Subcutaneous abdominal adipose tissue (tissue), 5 donors: ENCODE data around the gene OR5K1.

Source experiments
- H3K27ac ChIP-seq: one replicate; pipeline ENCODE4 v1.7.0; 2013; ENCODE audit warnings: low read depth, mild to moderate bottlenecking, inconsistent platforms, low read length, moderate library complexity
- H3K27me3 ChIP-seq, 5 donors: one replicate each; pipeline ENCODE4 v1.7.0; 2013; ENCODE audit warnings: low read length in 5 of 5, inconsistent platforms in 1 of 5; ENCODE audit not compliant: control insufficient read depth in 5 of 5, insufficient read depth in 4 of 5
- H3K36me3 ChIP-seq, 5 donors: one replicate each; pipeline ENCODE4 v1.7.0; 2013; ENCODE audit warnings: low read length in 5 of 5; ENCODE audit not compliant: control insufficient read depth in 5 of 5, insufficient read depth in 5 of 5
- H3K4me1 ChIP-seq, 5 donors: one replicate each; pipeline ENCODE4 v1.7.0; 2013; ENCODE audit warnings: low read length in 5 of 5, mild to moderate bottlenecking in 3 of 5, moderate library complexity in 1 of 5; ENCODE audit not compliant: control insufficient read depth in 5 of 5, insufficient read depth in 5 of 5
- H3K4me3 ChIP-seq, 5 donors: one replicate each; pipeline ENCODE4 v1.7.0; 2013; ENCODE audit warnings: low read length in 5 of 5, low read depth in 1 of 5
- H3K9ac ChIP-seq, 5 donors: one replicate each; pipeline ENCODE4 v1.7.0; 2013; ENCODE audit warnings: low read length in 5 of 5, mild to moderate bottlenecking in 4 of 5, moderate library complexity in 3 of 5
- H3K9me3 ChIP-seq, 5 donors: one replicate each; pipeline ENCODE4 v1.7.0; 2013; ENCODE audit warnings: low read length in 5 of 5; ENCODE audit not compliant: control insufficient read depth in 5 of 5
- donor health status: healthy.
- donor health status: healthy.
- donor health status: healthy.
- donor health status: healthy.
- donor health status: healthy.

Gene OR5K1

DNA sequence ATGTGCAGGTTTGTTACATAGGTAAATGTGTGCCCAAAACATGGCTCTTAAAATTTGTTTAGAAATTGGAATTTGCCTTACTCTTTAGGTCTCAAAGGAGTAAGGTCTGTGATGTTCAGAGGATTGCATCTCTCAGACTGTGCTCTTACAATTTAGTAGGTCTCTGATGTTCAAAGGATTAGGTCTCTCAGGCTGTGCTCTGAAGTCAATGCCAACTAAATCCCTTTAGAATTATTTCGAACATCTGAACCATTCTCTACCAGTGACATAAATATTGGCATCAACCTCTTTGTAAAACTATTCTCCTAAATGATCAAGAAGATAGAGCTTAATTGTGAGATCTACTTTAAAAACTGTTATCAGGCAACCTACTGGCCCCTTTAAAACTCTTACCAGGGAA, at the start of gene OR5K1:
OR5K1 (plus strand) TSS at position 301 of the 400 bp plus-strand sequence. CDS start 6,376 bp downstream, outside the sequence.
- Histone ChIP-seq H3K4me1 (no peaks in the 10 kb centered on the region), H3K9ac (no peak within 1 kb of the TSS), H3K4me3 (no peak within 1 kb of the TSS), H3K36me3 (no peaks in the 10 kb centered on the region), H3K27ac (no peak within 1 kb of the TSS), H3K9me3 (peaks cover 0 to 4% (median 0%) of the 10 kb centered on the region in 5 donors), H3K27me3 (no peaks in the 10 kb centered on the region)

DNA sequence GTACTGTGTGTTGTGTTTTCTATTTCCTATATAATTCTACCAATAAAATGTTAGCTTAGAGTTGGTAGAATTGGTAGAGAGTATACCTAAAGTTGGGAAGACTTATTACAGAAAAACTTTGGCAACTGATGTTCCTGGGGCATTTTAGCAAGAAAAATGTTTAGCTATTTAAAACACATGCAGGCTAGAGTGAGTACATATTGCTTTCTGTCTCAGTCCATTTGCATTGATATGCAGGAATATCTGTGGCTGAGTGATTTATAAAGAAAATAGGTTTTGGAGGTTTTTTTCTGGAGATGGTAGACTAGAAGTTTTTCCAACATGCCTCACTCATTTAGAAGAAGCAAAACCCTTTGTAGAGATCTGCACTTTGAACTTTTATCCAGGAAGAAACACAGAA, 30.4 kb upstream of the OR5K1 start:
- no peaks in the 10 kb centered on the region for H3K27me3 ChIP-seq
- peaks cover 11 to 30% (median 20%) of the 10 kb centered on the region in 5 donors for H3K9me3 ChIP-seq
- no peaks in the 10 kb centered on the region for H3K36me3 ChIP-seq
- no peak overlapping the region for H3K4me3 ChIP-seq
- no peaks in the 10 kb centered on the region for H3K4me1 ChIP-seq
- no peak overlapping the region for H3K9ac ChIP-seq
- no peak overlapping the region for H3K27ac ChIP-seq

DNA sequence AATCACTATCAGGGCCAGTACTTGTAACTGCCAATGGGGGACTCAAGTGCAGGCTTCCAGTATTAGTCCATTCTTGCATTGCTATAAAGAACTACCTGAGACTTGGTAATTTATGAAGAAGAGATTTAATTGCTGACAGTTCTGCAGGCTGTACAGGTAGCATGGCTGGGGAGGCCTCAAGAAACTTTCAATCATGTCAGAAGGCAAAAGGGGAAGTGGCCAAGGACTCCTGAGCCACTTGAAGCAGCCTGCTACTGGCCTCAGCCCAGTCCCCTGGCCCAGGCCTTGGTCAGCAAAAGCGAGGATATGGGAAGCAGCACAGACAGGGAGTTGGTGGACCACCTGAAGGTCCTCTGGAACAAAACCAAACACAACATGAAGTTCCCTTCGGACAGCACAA, 29.2 kb upstream of the OR5K1 start:
- Histone ChIP-seq H3K27me3 (no peaks in the 10 kb centered on the region), H3K4me3 (no peak overlapping the region), H3K9me3 (peaks cover 8 to 18% (median 12%) of the 10 kb centered on the region in 5 donors), H3K4me1 (no peaks in the 10 kb centered on the region), H3K9ac (no peak overlapping the region), H3K27ac (no peak overlapping the region), H3K36me3 (no peaks in the 10 kb centered on the region)

DNA sequence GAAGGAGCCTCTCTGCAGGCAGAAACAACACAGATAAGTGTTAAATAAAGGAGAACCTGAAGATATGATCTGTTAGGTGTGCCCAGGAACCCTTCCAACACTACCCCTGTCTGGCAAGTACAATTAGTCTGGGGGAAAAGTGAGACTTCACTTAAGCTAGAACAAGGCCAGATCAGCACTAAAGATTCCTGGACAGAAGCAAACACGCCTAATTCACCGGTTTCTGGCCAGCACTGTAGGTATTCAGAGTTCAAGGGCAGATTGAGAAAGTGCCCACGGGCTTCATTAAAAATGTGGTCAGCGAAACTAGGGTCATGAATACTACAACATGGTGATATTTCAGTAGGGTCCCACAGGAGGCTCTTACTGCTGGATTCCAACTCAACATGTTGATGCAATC, 28.6 kb upstream of the OR5K1 start:
- H3K9me3 ChIP-seq = peaks cover 4 to 12% (median 6%) of the 10 kb centered on the region in 5 donors
- H3K27me3 ChIP-seq = no peaks in the 10 kb centered on the region
- H3K4me3 ChIP-seq = no peak overlapping the region
- no peak overlapping the region for H3K9ac ChIP-seq
- H3K4me1 ChIP-seq = no peaks in the 10 kb centered on the region
- H3K36me3 ChIP-seq = no peaks in the 10 kb centered on the region
- H3K27ac ChIP-seq = no peak overlapping the region

DNA sequence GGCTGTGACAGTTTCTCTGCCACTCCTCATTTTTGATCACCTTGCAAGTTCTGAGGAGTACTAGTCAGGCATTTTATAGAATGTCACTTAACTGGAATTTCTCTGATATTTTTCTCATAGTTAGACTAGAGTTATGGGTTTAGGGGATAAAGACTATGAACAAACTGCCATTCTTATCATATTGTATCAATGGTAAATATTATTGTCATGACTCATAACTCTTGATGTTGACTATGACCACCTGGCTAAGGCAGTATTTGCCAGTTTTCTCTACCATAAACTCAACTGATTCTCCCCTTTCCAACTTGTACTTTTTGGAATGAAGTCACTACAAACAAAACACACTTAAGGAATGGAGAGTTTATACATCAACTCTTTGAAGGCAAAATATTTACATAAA, 22.7 kb upstream of the OR5K1 start:
- H3K36me3 ChIP-seq = no peaks in the 10 kb centered on the region
- no peaks in the 10 kb centered on the region for H3K9me3 ChIP-seq
- no peak overlapping the region for H3K27ac ChIP-seq
- no peak overlapping the region for H3K9ac ChIP-seq
- no peak overlapping the region for H3K4me3 ChIP-seq
- no peaks in the 10 kb centered on the region for H3K27me3 ChIP-seq
- no peaks in the 10 kb centered on the region for H3K4me1 ChIP-seq

DNA sequence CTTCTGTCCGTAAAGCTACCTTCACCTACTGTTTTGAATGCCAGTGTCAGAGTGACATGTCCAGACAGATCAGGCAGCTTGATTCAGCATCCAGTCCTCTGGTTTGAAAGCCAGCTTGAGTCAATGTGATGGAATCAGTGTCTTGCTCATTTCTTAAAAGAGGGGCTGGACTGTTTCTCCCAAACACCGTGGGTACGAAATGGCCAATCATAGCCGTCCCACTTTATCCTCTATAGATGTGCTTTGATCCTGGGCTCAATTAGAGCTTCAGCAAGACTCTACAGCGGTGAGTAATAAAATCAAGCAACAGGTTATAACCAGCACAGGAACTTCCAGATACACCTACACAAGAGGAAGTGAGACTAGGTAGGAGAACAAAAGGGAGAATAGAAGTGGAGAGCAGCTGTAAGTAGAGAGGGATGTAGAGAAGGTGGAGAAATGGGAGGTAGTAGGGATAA, 17.0 kb upstream of the OR5K1 start:
- H3K36me3 ChIP-seq = no peaks in the 10 kb centered on the region
- H3K4me3 ChIP-seq = no peak overlapping the region
- H3K4me1 ChIP-seq = no peaks in the 10 kb centered on the region
- H3K9ac ChIP-seq = no peak overlapping the region
- H3K9me3 ChIP-seq = no peaks in the 10 kb centered on the region
- no peak overlapping the region for H3K27ac ChIP-seq
- no peaks in the 10 kb centered on the region for H3K27me3 ChIP-seq

DNA sequence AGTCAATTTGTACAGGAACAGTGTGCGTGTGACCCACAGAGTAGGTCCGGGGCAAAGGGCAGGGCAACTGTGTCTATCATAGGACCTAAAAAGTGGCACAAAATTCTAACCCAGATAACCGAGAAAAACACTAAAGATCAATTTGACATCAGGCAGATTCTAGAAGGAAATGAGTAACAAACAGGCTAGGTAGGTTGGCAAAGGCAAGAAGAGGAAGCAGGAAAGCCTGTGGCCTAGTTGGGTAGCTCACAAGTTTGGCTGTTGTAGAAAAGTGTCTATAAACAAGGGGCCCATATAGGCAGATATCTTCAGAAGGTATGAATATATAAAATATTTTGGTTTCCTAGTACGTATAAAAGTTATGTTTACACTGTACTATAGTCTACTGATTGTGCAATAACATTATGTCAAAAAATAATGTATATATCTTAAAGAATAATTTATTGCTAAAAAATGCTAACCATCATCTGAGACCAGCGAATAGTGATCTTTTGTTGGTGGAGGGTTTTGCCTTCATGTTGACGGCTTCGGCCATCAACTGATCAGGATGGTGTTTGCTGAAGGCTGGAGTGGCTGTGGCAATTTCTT, 13.3 kb upstream of the OR5K1 start:
- H3K9me3 ChIP-seq = no peaks in the 10 kb centered on the region
- H3K27ac ChIP-seq = no peak overlapping the region
- no peaks in the 10 kb centered on the region for H3K27me3 ChIP-seq

DNA sequence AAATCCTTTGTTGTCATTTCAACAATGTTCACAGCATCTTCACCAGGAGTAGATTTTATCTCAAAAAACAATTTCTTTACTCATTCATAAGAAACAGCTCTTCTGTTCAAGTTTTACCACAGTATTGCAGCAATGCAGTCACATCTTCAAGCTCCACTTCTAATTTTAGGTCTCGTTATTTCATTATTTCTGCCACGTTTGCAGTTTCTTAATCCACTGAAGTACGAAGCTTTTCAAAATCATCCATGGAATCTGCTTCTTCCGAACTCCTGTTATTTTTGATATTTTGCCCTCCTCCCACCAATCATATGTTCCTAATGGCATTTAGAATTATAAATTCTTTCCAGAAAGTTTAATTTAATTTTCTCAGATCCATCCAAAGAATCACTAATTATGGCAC, 12.6 kb upstream of the OR5K1 start:
- Histone ChIP-seq H3K36me3 (no peaks in the 10 kb centered on the region), H3K4me3 (no peak overlapping the region), H3K9ac (no peak overlapping the region), H3K9me3 (no peaks in the 10 kb centered on the region), H3K27ac (no peak overlapping the region), H3K4me1 (no peaks in the 10 kb centered on the region), H3K27me3 (no peaks in the 10 kb centered on the region)

More for the DNA sequence above, 13.3 kb upstream of the OR5K1 start:
- H3K9ac ChIP-seq = no peak overlapping the region
- no peaks in the 10 kb centered on the region for H3K36me3 ChIP-seq
- H3K4me1 ChIP-seq = no peaks in the 10 kb centered on the region
- no peak overlapping the region for H3K4me3 ChIP-seq

DNA sequence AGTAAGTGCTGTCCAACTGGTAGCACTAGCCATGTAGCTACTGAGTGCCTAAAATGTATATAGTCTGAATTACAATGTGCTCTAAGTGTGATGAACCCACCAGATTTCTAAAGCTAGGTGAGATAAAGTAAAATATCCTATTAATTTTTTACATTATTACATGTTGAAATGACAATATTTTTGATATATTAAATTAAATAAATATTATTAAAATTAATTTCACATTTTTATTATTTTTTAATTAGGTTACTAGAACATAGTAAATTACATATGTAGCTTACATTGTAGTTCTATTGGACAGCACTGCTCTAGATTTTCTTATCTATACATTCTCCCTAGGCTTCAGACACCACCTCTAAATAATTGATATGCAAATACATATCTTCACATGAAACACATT, 9.2 kb upstream of the OR5K1 start:
- H3K4me1 ChIP-seq = no peaks in the 10 kb centered on the region
- H3K9me3 ChIP-seq = peaks cover 0 to 4% (median 0%) of the 10 kb centered on the region in 5 donors
- no peaks in the 10 kb centered on the region for H3K27me3 ChIP-seq
- no peaks in the 10 kb centered on the region for H3K36me3 ChIP-seq
- H3K4me3 ChIP-seq = no peak overlapping the region
- no peak overlapping the region for H3K27ac ChIP-seq
- no peak overlapping the region for H3K9ac ChIP-seq

DNA sequence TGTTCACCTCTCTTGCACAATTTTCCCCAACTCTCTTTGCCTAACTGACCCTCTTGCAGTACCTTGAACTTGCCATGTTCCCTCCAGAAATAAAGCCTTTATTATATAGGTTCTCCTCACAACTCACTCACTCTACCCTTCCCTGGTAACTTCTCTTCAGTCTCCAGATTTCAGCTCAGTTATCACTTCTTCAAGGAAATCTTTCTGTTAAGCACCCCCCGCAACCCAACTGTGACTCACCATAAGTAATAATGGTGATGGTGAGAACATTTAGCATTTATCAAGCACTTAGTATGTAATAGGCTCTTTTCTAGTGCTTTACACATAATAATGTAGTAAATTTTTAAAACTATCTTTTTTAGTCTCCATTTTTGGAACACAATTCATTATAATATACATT, 8.1 kb upstream of the OR5K1 start:
- H3K4me1 ChIP-seq = no peaks in the 10 kb centered on the region
- no peaks in the 10 kb centered on the region for H3K27me3 ChIP-seq
- H3K9ac ChIP-seq = no peak overlapping the region
- H3K4me3 ChIP-seq = no peak overlapping the region
- peaks cover 0 to 4% (median 0%) of the 10 kb centered on the region in 5 donors for H3K9me3 ChIP-seq
- H3K27ac ChIP-seq = no peak overlapping the region
- H3K36me3 ChIP-seq = no peaks in the 10 kb centered on the region
